C4-2B (cell line): ENCODE data around the gene RASL10B.

ENCODE experiments used
- CTCF ChIP-seq: fragments of 450-650 bp; conservative IDR thresholded peaks from 2 replicates; pipeline ENCODE4 v1.5.1; 2017; ENCODE audit warnings: mild to moderate bottlenecking
- ZFX ChIP-seq: fragments of 450-650 bp; IDR thresholded peaks from 2 replicates; pipeline ENCODE4 v1.6.1; 2017

- TF ChIP-seq CTCF = no peak
- TF ChIP-seq ZFX = no peak
These were observed at the start of gene RASL10B for GRCh38 chr17:35731239-35731916.
